Measurements from ENCODE around the gene SDSL. TPM values are rescaled to one million over a fixed set of nuclear protein-coding genes. Genes with fewer than 3 reads are reported as not detected.

Gene SDSL
- total and polyA plus RNA-seq, 10 of the 15 experiments (the other 5 are each of a cell fraction or from before 2014, with no cell fraction given): 0.18 to 4.4 (median 1.0) TPM

DNA sequence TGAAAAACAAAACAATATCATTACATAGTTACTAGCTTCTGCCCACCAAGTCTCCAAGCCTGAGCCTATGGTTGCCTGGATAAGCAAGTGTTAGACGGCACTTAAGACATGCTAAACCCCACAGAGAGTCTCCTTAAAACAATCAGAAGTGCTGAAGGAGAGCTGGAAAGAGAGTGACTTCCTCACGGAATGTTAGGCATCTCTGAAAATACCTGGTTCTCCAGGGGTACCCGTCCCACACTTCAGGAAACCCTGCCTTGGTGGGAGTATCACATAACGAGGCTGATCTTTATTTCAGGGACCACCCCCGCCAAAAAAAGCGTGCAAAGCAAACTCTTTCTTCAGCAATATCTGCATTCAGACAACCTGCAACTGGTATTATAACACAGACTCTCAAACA is 31.1 kb downstream of the SDSL start:
- intact Hi-C loops (cut with micrococcal nuclease; ENCODE audit: unreplicated experiment): no loop called here
- TF ChIP-seq SREBF2 (IDR thresholded peaks at IDR 0.05; ENCODE audit: low read length) (no peak), IKZF2 (IDR thresholded peaks at IDR 0.05) (no peak), MYB (IDR thresholded peaks at IDR 0.05; ENCODE audit: borderline replicate concordance, low read depth, low read length) (no peak), LARP7 (IDR thresholded peaks at IDR 0.05) (no peak), CBX5 (IDR thresholded peaks at IDR 0.05; ENCODE audit: low read depth) (no peak), SMARCA5 (IDR thresholded peaks at IDR 0.05) (no peak), EP300 (IDR thresholded peaks at IDR 0.05; ENCODE audit: borderline replicate concordance in 1 of 2, control insufficient read depth in 1 of 2, low read depth in 2 of 2, low read length in 2 of 2) (no peak), BMI1 (IDR thresholded peaks at IDR 0.05; ENCODE audit: borderline replicate concordance) (no peak), TBL1XR1 (IDR thresholded peaks at IDR 0.05; ENCODE audit: low read depth, low read length) (no peak)
- TF ChIP-seq, protein P1, sequence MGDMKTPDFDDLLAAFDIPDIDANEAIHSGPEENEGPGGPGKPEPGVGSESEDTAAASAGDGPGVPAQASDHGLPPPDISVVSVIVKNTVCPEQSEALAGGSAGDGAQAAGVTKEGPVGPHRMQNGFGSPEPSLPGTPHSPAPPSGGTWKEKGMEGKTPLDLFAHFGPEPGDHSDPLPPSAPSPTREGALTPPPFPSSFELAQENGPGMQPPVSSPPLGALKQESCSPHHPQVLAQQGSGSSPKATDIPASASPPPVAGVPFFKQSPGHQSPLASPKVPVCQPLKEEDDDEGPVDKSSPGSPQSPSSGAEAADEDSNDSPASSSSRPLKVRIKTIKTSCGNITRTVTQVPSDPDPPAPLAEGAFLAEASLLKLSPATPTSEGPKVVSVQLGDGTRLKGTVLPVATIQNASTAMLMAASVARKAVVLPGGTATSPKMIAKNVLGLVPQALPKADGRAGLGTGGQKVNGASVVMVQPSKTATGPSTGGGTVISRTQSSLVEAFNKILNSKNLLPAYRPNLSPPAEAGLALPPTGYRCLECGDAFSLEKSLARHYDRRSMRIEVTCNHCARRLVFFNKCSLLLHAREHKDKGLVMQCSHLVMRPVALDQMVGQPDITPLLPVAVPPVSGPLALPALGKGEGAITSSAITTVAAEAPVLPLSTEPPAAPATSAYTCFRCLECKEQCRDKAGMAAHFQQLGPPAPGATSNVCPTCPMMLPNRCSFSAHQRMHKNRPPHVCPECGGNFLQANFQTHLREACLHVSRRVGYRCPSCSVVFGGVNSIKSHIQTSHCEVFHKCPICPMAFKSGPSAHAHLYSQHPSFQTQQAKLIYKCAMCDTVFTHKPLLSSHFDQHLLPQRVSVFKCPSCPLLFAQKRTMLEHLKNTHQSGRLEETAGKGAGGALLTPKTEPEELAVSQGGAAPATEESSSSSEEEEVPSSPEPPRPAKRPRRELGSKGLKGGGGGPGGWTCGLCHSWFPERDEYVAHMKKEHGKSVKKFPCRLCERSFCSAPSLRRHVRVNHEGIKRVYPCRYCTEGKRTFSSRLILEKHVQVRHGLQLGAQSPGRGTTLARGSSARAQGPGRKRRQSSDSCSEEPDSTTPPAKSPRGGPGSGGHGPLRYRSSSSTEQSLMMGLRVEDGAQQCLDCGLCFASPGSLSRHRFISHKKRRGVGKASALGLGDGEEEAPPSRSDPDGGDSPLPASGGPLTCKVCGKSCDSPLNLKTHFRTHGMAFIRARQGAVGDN (IDR thresholded peaks at IDR 0.05): no peak
- TF ChIP-seq, protein P2, sequence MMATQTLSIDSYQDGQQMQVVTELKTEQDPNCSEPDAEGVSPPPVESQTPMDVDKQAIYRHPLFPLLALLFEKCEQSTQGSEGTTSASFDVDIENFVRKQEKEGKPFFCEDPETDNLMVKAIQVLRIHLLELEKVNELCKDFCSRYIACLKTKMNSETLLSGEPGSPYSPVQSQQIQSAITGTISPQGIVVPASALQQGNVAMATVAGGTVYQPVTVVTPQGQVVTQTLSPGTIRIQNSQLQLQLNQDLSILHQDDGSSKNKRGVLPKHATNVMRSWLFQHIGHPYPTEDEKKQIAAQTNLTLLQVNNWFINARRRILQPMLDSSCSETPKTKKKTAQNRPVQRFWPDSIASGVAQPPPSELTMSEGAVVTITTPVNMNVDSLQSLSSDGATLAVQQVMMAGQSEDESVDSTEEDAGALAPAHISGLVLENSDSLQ (IDR thresholded peaks at IDR 0.05): no peak
- TF ChIP-seq, protein P3, sequence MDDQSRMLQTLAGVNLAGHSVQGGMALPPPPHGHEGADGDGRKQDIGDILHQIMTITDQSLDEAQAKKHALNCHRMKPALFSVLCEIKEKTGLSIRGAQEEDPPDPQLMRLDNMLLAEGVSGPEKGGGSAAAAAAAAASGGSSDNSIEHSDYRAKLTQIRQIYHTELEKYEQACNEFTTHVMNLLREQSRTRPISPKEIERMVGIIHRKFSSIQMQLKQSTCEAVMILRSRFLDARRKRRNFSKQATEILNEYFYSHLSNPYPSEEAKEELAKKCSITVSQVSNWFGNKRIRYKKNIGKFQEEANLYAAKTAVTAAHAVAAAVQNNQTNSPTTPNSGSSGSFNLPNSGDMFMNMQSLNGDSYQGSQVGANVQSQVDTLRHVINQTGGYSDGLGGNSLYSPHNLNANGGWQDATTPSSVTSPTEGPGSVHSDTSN (IDR thresholded peaks at IDR 0.05; ENCODE audit: insufficient replicate concordance, low read depth, low read length): no peak
- TF ChIP-seq, protein P4, sequence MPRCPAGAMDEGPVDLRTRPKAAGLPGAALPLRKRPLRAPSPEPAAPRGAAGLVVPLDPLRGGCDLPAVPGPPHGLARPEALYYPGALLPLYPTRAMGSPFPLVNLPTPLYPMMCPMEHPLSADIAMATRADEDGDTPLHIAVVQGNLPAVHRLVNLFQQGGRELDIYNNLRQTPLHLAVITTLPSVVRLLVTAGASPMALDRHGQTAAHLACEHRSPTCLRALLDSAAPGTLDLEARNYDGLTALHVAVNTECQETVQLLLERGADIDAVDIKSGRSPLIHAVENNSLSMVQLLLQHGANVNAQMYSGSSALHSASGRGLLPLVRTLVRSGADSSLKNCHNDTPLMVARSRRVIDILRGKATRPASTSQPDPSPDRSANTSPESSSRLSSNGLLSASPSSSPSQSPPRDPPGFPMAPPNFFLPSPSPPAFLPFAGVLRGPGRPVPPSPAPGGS (IDR thresholded peaks at IDR 0.05; ENCODE audit: borderline replicate concordance, insufficient read depth, low read depth, low read length, poor library complexity, severe bottlenecking): no peak
- TF ChIP-seq, protein P5, sequence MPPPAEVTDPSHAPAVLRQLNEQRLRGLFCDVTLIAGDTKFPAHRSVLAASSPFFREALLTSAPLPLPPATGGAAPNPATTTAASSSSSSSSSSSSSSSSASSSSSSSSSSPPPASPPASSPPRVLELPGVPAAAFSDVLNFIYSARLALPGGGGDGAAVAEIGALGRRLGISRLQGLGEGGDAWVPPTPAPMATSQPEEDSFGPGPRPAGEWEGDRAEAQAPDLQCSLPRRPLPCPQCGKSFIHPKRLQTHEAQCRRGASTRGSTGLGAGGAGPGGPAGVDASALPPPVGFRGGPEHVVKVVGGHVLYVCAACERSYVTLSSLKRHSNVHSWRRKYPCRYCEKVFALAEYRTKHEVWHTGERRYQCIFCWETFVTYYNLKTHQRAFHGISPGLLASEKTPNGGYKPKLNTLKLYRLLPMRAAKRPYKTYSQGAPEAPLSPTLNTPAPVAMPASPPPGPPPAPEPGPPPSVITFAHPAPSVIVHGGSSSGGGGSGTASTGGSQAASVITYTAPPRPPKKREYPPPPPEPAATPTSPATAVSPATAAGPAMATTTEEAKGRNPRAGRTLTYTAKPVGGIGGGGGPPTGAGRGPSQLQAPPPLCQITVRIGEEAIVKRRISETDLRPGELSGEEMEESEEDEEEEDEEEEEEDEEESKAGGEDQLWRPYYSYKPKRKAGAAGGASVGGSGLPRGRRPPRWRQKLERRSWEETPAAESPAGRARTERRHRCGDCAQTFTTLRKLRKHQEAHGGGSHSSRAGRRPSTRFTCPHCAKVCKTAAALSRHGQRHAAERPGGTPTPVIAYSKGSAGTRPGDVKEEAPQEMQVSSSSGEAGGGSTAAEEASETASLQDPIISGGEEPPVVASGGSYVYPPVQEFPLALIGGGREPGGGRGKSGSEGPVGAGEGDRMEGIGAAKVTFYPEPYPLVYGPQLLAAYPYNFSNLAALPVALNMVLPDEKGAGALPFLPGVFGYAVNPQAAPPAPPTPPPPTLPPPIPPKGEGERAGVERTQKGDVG (CRISPR knock-in tag; IDR thresholded peaks at IDR 0.05): no peak

More for the DNA sequence above, 31.1 kb downstream of the SDSL start:
- H3K27ac ChIP-seq (ENCODE audit: control insufficient read depth, insufficient read depth): no peak overlapping the region
- ChIA-PET SMC1A (ENCODE audit: uncharacterized antibody, unreplicated experiment) (no interaction called here), CTCF (interaction anchor here (2.0 kb wide), 1 partner anchor 9 kb away, joined by 9 read pairs; no protein-coding TSS in a partner anchor), RAD21 (ENCODE audit: unreplicated experiment) (no interaction called here), POLR2A (no interaction called here)
- no TSS peak for BruUV-seq (replicated peaks)
- 16% methylated on average over 6 of the region's 6 CpGs for WGBS (ENCODE audit: insufficient coverage, insufficient replicate concordance, low lambda C conversion rate, missing lambda C conversion rate)
- no peaks in the 10 kb centered on the region for H3K27me3 ChIP-seq (replicated peaks in 1 of 2; ENCODE audit: control insufficient read depth in 2 of 2, insufficient read depth in 2 of 2, low read length in 1 of 2)
- ATAC-seq (no peak), DNase-seq (ENCODE audit: low read depth, low spot score) (no peak), FAIRE-seq (no peak)
- no peak overlapping the region for H3K9ac ChIP-seq (ENCODE audit: control insufficient read depth, insufficient read depth, low read length)
- H3K9me3 ChIP-seq (replicated peaks; ENCODE audit: control insufficient read depth, insufficient read depth, low read length): no peaks in the 10 kb centered on the region
- H3K4me2 ChIP-seq (ENCODE audit: control insufficient read depth, insufficient read depth): no peak overlapping the region
- H2AFZ ChIP-seq (ENCODE audit: control insufficient read depth, low read depth, low read length): no peak overlapping the region
- H3K36me3 ChIP-seq (ENCODE audit: control insufficient read depth in 2 of 2, insufficient read depth in 2 of 2, low read length in 1 of 2): no peaks in the 10 kb centered on the region
- H3K4me1 ChIP-seq (ENCODE audit: control insufficient read depth, insufficient read depth, low read length): no peaks in the 10 kb centered on the region
- no peaks in the 10 kb centered on the region for H3K79me2 ChIP-seq (ENCODE audit: control insufficient read depth, insufficient read depth, low read length)
- H4K20me1 ChIP-seq (ENCODE audit: control insufficient read depth, insufficient read depth): no peaks in the 10 kb centered on the region
- no peak overlapping the region for H3K4me3 ChIP-seq
- in situ Hi-C loops (cut with MboI): no loop called here
